Psoas muscle (tissue), 8 donors: ENCODE data around the gene MSL3. TPM values are rescaled to one million over a fixed set of nuclear protein-coding genes. Genes with fewer than 3 reads are reported as not detected.

Experiments
- ATAC-seq, 4 donors: fragments of 200-7000 bp; cut with Tn5 transposase; one replicate each; pipeline ENCODE4 v1.9.1; 2020; ENCODE audit warnings: moderate library complexity in 3 of 4, mild to moderate bottlenecking in 2 of 4
- DNase-seq, 2 donors: peaks; one replicate each; pipeline ENCODE4 v3.0.0-alpha.2; 2020
- H3K27ac ChIP-seq: fragments of 200-600 bp; one replicate; pipeline ENCODE4 v1.8.0; 2022
- H3K27me3 ChIP-seq, 3 donors: fragments of 200-600 bp in 1 of 3; one replicate each; pipeline versions ENCODE4 v1.6.1 to v1.8.0; 2013 to 2022; ENCODE audit warnings: low read length in 2 of 3, mild to moderate bottlenecking in 2 of 3, moderate library complexity in 1 of 3; ENCODE audit not compliant: insufficient read depth in 3 of 3
- H3K36me3 ChIP-seq, 2 donors: fragments of 200-600 bp in 1 of 2; one replicate each; pipeline versions ENCODE4 v1.6.1 to v1.8.0; 2013 to 2022; ENCODE audit warnings: low read depth in 1 of 2, mild to moderate bottlenecking in 1 of 2, moderate library complexity in 1 of 2; ENCODE audit not compliant: insufficient read depth in 1 of 2
- H3K4me1 ChIP-seq: fragments of 200-600 bp; one replicate; pipeline ENCODE4 v1.8.0; 2022
- H3K4me3 ChIP-seq: fragments of 200-600 bp; one replicate; pipeline ENCODE4 v1.8.0; 2022; ENCODE audit warnings: mild to moderate bottlenecking
- H3K9me3 ChIP-seq: fragments of 200-600 bp; one replicate; pipeline ENCODE4 v1.8.0; 2022
- CTCF ChIP-seq: fragments of 200-600 bp; IDR thresholded peaks from one replicate; pipeline ENCODE4 v1.8.0; 2022; ENCODE audit warnings: antibody characterized with exemption
- WGBS, 3 donors: extraction: QIAGEN DNeasy Blood & Tissue Kit; methylation state at CpG; one replicate each; pipeline versions ENCODE4 v1.1.6 to v1.1.7; 2013; 5-methylcytosine and 5-hydroxymethylcytosine counted together
- intact Hi-C, 2 donors: fragments of 100-400 bp; cut with DNase I; formaldehyde crosslinking; loops; one replicate each; pipeline versions ENCODE4 v1.11.0 to v1.14.2; 2022
- polyA plus RNA-seq, 3 donors: library from polyadenylated mRNA; stranded (reverse); fragments of 200-250 nt; gene quantifications; one replicate each; pipeline ENCODE4 v1.2.3, GENCODE V29; 2013
- total RNA-seq, 4 donors: library from RNA; stranded (reverse); fragmentation: NEBNext Ultra II Directional in 2 of 4; extraction: Animal tissue kit (Norgen Biotek cat#: 25700) in 2 of 4; gene quantifications; one replicate each; pipeline versions ENCODE4 v1.2.1 to v1.2.4, GENCODE V29; 2021 to 2023
- donor health status: healthy with polysubstance abuse.
- donor health status: DM: no; HTN: no; CAD: no; lungs with moderate emphysema.
- donor health status: Bipolar disorder and iron deficiency.
- donor health status: healthy.
- donor health status: DM: yes; HTN: yes; CAD: no.
- donor health status: DM: no; HTN: no; CAD: no.
- donor health status: DM: no; HTN: no; CAD: no.
- donor health status: DM: yes; HTN: yes; CAD: no.

The MSL3 gene
- total and polyA plus RNA-seq, 7 donors: 19.1 to 52.3 (median 21.3) TPM

GRCh38 chrX:11740794-11741193, 17.2 kb upstream of the MSL3 start:
- 78 to 94% (median 90%) methylated on average over 3 of the region's 3 CpGs for WGBS, 3 donors
- ATAC-seq: no peak
- no peaks in the 10 kb centered on the region for H3K4me1 ChIP-seq
- H3K27me3 ChIP-seq: peaks cover 0 to 3% (median 0%) of the 10 kb centered on the region in 3 donors
- no peak overlapping the region for H3K27ac ChIP-seq
- no peak for TF ChIP-seq CTCF
- H3K36me3 ChIP-seq: no peaks in the 10 kb centered on the region
- no peak overlapping the region for H3K4me3 ChIP-seq
- intact Hi-C loops: no loop called here
- H3K9me3 ChIP-seq: no peaks in the 10 kb centered on the region
- DNase-seq: no peak

GRCh38 chrX:11741574-11741973, 16.5 kb upstream of the MSL3 start:
- H3K4me3 ChIP-seq: no peak overlapping the region
- peaks cover 0 to 3% (median 0%) of the 10 kb centered on the region in 3 donors for H3K27me3 ChIP-seq
- no peak for TF ChIP-seq CTCF
- intact Hi-C loops: no loop called here
- H3K9me3 ChIP-seq: no peaks in the 10 kb centered on the region
- H3K4me1 ChIP-seq: no peaks in the 10 kb centered on the region
- 75 to 82% (median 81%) methylated on average over 2 of the region's 2 CpGs for WGBS, 3 donors
- ATAC-seq: no peak
- DNase-seq: no peak
- H3K27ac ChIP-seq: no peak overlapping the region
- H3K36me3 ChIP-seq: no peaks in the 10 kb centered on the region

GRCh38 chrX:11745881-11746280, 12.2 kb upstream of the MSL3 start:
- H3K9me3 ChIP-seq: no peaks in the 10 kb centered on the region
- no peak overlapping the region for H3K27ac ChIP-seq
- H3K4me1 ChIP-seq: no peaks in the 10 kb centered on the region
- H3K36me3 ChIP-seq: no peaks in the 10 kb centered on the region
- peaks cover 0 to 3% (median 0%) of the 10 kb centered on the region in 3 donors for H3K27me3 ChIP-seq
- no peak overlapping the region for H3K4me3 ChIP-seq
- 51 to 64% (median 58%) methylated on average over 2 of the region's 2 CpGs for WGBS, 3 donors
- DNase-seq (no peak), ATAC-seq (no peak)
- intact Hi-C loops: no loop called here
- TF ChIP-seq CTCF: no peak

- Histone ChIP-seq H3K4me3 (no peak overlapping the region), H3K27me3 (no peaks in the 10 kb centered on the region), H3K4me1 (no peaks in the 10 kb centered on the region), H3K9me3 (no peaks in the 10 kb centered on the region), H3K36me3 (no peaks in the 10 kb centered on the region), H3K27ac (no peak overlapping the region)
- ATAC-seq (no peak), DNase-seq (no peak)
- WGBS, 3 donors: 48 to 81% (median 73%) methylated on average over 4 of the region's 4 CpGs
- TF ChIP-seq CTCF: no peak
- intact Hi-C loops: no loop called here
Measured at GRCh38 chrX:11750046-11750445, 8.0 kb upstream of the MSL3 start.

GRCh38 chrX:11750694-11751093, 7.3 kb upstream of the MSL3 start:
- no peak for TF ChIP-seq CTCF
- Histone ChIP-seq H3K9me3 (no peaks in the 10 kb centered on the region), H3K27ac (no peak overlapping the region), H3K36me3 (no peaks in the 10 kb centered on the region), H3K27me3 (no peaks in the 10 kb centered on the region), H3K4me1 (no peaks in the 10 kb centered on the region), H3K4me3 (no peak overlapping the region)
- DNase-seq (no peak), ATAC-seq (no peak)
- WGBS, 3 donors: 73 to 95% (median 84%) methylated on average over 4 of the region's 4 CpGs
- intact Hi-C loops: no loop called here
